ENCODE results near the gene C17orf50.

Gene C17orf50

DNA sequence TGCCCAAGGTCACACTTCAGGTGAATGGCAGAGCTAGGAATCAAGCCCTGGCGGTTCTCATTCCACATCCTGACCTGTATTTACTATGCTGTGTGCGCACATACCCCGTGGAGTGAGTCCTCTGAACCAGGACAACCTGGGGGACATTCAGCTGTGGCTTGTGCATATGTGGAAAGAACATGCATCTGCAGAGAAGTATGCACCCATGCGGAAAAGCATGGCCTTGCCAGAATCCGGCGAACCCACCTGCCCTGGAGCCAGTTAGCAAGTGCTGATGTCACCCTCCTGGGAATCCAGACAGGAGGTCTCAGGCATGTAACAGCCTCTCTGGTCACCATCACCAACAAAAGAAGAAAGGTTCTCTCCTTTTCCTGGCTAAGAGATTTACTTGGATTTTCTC, 27.3 kb upstream of the C17orf50 start:
- TF ChIP-seq TAF1 (IDR thresholded peaks at IDR 0.05; ENCODE audit: borderline replicate concordance, insufficient read depth, low read length), result no peak
- no peak for TF ChIP-seq FOXP2 (optimal IDR thresholded peaks at IDR 0.05; ENCODE audit: borderline replicate concordance, extremely low read depth, extremely low read length, insufficient read depth)
- no peak for TF ChIP-seq SIN3A (IDR thresholded peaks at IDR 0.05; ENCODE audit: borderline replicate concordance, insufficient read depth, low read length)
- TF ChIP-seq, protein P1, sequence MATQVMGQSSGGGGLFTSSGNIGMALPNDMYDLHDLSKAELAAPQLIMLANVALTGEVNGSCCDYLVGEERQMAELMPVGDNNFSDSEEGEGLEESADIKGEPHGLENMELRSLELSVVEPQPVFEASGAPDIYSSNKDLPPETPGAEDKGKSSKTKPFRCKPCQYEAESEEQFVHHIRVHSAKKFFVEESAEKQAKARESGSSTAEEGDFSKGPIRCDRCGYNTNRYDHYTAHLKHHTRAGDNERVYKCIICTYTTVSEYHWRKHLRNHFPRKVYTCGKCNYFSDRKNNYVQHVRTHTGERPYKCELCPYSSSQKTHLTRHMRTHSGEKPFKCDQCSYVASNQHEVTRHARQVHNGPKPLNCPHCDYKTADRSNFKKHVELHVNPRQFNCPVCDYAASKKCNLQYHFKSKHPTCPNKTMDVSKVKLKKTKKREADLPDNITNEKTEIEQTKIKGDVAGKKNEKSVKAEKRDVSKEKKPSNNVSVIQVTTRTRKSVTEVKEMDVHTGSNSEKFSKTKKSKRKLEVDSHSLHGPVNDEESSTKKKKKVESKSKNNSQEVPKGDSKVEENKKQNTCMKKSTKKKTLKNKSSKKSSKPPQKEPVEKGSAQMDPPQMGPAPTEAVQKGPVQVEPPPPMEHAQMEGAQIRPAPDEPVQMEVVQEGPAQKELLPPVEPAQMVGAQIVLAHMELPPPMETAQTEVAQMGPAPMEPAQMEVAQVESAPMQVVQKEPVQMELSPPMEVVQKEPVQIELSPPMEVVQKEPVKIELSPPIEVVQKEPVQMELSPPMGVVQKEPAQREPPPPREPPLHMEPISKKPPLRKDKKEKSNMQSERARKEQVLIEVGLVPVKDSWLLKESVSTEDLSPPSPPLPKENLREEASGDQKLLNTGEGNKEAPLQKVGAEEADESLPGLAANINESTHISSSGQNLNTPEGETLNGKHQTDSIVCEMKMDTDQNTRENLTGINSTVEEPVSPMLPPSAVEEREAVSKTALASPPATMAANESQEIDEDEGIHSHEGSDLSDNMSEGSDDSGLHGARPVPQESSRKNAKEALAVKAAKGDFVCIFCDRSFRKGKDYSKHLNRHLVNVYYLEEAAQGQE (IDR thresholded peaks at IDR 0.05; ENCODE audit: insufficient read depth in 1 of 2, low read depth in 2 of 2, low read length in 2 of 2), result no peak
- TF ChIP-seq POLR2AphosphoS5 (IDR thresholded peaks at IDR 0.05; ENCODE audit: low read depth, low read length), result no peak

DNA sequence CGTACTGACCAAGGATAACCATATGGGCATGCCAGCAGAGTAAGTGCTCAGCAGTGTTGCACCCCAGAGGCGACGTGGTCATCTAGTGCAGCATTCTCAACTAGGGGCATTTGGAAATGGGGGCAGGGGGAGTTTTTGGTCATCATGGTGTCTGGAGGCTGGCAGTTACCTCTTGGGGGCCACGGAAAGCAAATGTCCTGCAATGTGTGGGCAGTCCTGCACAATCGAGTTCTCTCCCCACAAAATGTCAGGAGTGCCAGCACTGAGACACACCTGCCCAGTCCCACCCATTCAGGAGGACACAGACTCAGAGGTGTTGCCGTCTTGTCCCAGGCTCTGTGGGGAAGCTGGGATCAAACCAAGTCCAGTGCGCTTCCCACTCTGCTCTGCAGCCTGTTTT, 26.3 kb upstream of the C17orf50 start:
- no peak for TF ChIP-seq FOXP2 (optimal IDR thresholded peaks at IDR 0.05; ENCODE audit: borderline replicate concordance, extremely low read depth, extremely low read length, insufficient read depth)
- TF ChIP-seq, protein P1 (IDR thresholded peaks at IDR 0.05; ENCODE audit: insufficient read depth in 1 of 2, low read depth in 2 of 2, low read length in 2 of 2), result no peak
- TF ChIP-seq POLR2AphosphoS5 (IDR thresholded peaks at IDR 0.05; ENCODE audit: low read depth, low read length), result no peak
- TF ChIP-seq TAF1 (IDR thresholded peaks at IDR 0.05; ENCODE audit: borderline replicate concordance, insufficient read depth, low read length), result no peak
- TF ChIP-seq SIN3A (IDR thresholded peaks at IDR 0.05; ENCODE audit: borderline replicate concordance, insufficient read depth, low read length), result no peak

DNA sequence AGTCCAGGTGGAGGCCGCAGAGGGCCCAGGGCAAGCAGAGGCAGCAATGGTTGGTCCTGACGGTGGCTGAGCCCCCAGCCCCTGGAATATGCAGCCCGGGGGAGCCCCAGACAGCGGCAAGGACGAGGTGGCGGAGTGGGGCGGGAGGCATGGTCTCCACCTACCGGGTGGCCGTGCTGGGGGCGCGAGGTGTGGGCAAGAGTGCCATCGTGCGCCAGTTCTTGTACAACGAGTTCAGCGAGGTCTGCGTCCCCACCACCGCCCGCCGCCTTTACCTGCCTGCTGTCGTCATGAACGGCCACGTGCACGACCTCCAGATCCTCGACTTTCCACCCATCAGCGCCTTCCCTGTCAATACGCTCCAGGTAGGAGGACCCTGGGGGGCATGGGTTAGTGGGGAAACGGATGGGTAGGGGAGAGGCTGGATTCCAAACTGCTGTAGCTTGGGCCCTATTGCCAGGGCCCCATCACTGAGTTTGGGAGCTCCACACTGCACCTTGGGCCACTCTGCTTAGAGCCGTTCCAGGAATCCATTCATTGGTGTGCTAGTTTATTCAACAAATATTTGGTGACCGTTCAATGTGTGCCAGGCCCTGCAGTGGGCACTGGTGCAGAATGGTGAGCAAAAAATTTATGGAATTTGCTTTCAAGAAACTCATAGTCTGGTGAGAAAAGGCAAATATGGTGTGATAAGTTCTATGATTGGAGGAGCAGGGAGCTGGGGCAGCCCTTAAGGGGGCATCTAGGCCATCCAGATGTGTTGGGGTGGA, 25.5 kb upstream of the C17orf50 start:
- TF ChIP-seq, protein P1 (IDR thresholded peaks at IDR 0.05; ENCODE audit: insufficient read depth in 1 of 2, low read depth in 2 of 2, low read length in 2 of 2), result no peak
- no peak for TF ChIP-seq FOXP2 (optimal IDR thresholded peaks at IDR 0.05; ENCODE audit: borderline replicate concordance, extremely low read depth, extremely low read length, insufficient read depth)
- no peak for TF ChIP-seq POLR2AphosphoS5 (IDR thresholded peaks at IDR 0.05; ENCODE audit: low read depth, low read length)
- TF ChIP-seq TAF1 (IDR thresholded peaks at IDR 0.05; ENCODE audit: borderline replicate concordance, insufficient read depth, low read length), result no peak
- TF ChIP-seq SIN3A (IDR thresholded peaks at IDR 0.05; ENCODE audit: borderline replicate concordance, insufficient read depth, low read length), result no peak

DNA sequence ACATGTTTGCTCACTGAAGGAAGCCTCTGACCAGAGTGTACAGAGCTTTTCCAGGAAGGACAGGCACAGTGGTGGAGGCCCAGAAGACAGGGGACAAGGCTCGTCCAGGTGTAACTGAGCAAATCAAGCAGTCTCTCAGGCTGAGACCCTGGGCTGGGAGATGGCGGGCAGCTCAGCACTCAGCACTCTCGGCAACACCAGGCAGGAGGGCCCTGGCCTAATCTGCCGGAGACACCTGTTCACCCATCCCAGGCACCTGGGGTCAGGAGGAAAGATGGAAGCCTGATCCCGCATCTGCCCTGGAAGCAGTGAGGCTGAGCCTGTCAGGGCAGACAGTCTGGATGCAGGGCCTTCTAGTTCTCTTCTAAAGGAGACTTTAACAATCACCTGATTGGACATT, 24.5 kb upstream of the C17orf50 start:
- TF ChIP-seq FOXP2 (optimal IDR thresholded peaks at IDR 0.05; ENCODE audit: borderline replicate concordance, extremely low read depth, extremely low read length, insufficient read depth) (no peak), SIN3A (IDR thresholded peaks at IDR 0.05; ENCODE audit: borderline replicate concordance, insufficient read depth, low read length) (no peak), POLR2AphosphoS5 (IDR thresholded peaks at IDR 0.05; ENCODE audit: low read depth, low read length) (no peak), TAF1 (IDR thresholded peaks at IDR 0.05; ENCODE audit: borderline replicate concordance, insufficient read depth, low read length) (no peak)
- TF ChIP-seq, protein P1 (IDR thresholded peaks at IDR 0.05; ENCODE audit: insufficient read depth in 1 of 2, low read depth in 2 of 2, low read length in 2 of 2), result no peak
